HG02970 (cell line): ENCODE results near the gene MALAT1.
A peak's percentile ranks its signal among the peaks of the same experiment; 100 is the strongest.

Experiments
- ATAC-seq: cut with Tn5 transposase; IDR thresholded peaks from one replicate; pipeline ENCODE4 v1.9.1; 2021; ENCODE audit warnings: mild to moderate bottlenecking, moderate library complexity, moderate number of reproducible peaks; ENCODE audit not compliant: unreplicated experiment, low FRiP score

Gene MALAT1

DNA sequence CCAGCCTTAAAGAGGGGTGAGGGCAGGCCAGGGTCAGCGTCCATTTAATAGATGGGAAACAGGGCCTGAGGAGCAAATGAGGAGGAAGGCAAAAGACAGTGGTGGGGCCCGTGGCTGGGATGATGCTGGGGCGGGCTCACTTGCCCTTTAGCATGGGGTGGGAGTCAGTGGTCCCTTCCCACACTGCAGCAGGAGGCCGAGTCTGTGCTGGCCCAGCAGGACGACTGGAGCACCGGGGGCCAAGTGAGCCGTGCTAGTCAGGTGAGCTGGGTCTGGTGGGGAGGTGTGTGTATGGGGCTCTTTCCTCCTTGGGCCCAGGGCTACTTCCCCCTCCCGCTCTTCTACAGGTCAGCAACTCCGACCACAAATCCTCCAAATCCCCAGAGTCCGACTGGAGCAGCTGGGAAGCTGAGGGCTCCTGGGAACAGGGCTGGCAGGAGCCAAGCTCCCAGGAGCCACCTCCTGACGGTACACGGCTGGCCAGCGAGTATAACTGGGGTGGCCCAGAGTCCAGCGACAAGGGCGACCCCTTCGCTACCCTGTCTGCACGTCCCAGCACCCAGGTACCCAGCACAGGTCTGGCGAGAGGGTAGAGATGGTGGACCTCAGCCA is 38.9 kb downstream of the MALAT1 start:
- no peak for ATAC-seq

- ATAC-seq, result no peak
Measured at GRCh38 chr11:65538232-65538914, 39.5 kb downstream of the MALAT1 start.

DNA sequence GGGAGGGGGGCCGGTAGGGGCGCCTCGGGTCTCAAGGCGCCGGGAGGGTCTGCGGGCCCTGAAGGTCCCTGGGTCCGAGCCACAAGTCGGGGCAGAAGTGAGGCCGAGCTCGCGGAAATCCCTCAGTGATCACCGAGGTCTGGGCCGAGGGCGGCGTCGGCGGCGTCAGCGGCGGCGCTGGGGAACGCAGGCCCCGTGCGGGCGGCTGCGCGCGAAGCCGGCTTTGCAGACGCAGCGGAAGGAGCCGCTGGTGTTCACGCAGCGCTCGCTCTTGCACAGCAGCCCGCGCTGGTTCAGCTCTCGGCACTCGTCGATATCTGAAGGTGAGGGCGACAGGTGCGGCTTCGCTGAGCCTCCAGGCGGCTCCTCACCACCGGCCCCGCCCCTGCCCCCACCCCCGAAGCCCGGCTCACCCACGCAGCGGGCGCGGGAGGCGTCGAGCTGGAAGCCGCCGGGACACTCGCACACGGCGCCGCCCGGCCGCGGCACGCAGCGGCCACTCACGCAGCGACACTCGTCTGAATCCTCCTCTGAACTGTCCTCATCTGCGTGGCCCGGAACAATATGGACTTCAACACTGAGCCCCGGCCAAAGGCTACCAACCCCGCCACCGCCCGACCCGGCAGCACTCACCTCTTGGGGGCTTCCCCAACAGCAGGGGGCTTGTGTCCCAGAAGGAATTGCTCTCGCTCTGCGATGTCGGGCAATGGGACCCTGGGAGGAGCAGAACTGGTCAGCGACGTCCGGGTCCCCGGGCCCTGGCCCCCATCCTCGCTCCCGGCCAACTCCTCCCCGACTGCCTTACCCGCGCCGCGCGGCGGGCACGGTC is 40.3 kb downstream of the MALAT1 start:
- no peak for ATAC-seq

GRCh38 chr11:65539744-65540289 is 41.0 kb downstream of the MALAT1 start:
- peak; percentile 50 for ATAC-seq

GRCh38 chr11:65540290-65541092 is 41.6 kb downstream of the MALAT1 start:
- ATAC-seq, result peak; percentile 46

DNA sequence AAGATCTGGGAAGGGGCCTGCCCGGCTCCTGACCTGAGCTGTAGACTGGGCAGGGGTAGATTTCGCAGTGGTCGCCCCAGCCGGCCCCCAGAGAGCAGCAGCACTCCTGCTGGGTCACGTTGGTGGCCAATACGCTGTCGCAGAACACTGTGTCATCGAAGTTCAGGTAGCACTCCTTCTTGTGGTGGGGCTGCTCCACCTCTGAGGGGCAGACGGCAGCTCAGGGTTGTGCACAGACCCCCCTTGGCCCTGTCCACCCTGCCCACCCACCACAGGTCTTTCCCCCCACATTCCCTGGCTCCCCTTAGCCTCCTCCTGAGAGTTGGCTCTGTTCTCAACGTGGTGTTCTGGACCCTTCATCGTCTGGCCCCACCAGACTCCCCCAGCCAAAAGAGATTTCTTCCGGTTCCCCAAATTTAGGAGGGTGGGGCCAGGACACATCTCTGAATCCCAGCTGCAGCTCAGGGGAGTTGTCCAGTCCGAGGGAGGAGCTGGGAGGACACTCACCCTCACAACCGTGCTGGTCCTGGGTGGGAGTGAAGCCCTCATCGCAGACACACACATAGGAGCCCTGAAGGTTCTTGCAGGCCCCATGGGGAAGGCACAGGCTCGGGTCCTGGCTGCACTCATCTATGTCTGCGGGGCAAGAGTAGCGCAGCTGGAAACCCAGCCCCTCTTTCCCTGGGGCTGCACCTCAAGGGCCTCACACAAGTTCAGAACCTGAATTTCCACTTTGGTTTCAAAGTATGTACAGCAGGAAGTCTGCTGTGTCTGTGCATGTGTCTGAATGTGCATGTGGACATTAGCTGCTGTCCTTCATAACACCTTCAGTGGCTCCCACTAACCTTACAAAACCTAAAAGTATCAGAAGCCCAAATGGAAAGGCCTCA is 42.5 kb downstream of the MALAT1 start:
- ATAC-seq, result no peak

DNA sequence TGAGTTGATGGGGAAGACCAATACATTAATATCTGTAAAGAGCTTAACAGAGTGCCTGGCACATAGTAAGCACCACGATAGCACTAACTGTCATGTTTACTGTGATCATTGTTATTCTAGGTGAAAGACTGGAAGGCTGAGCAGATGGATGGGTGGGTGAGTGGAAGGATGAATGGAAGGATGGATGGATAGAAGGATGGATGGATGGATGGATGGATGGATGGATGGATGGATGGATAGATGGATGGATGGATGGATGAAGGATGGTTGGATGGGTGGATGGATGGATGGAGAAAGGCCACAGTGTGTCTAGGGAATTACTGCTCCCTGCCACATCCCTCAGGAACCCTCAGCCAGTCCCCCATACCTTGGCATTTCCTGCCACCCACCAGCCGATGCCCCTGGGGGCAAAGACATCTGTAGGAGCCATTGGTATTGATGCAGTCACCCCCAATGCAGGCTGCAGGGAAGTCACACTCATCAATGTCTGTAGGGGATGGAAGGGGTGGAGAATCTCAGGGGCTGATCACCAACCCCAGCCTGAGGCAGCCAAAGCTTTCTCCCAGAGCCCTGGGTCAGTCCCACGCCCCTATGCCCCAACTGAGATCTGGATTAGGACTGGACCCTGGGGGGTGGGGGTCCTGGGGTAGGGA is 44.0 kb downstream of the MALAT1 start:
- ATAC-seq, result no peak

GRCh38 chr11:65545853-65546216 is 47.0 kb downstream of the MALAT1 start:
- no peak for ATAC-seq

DNA sequence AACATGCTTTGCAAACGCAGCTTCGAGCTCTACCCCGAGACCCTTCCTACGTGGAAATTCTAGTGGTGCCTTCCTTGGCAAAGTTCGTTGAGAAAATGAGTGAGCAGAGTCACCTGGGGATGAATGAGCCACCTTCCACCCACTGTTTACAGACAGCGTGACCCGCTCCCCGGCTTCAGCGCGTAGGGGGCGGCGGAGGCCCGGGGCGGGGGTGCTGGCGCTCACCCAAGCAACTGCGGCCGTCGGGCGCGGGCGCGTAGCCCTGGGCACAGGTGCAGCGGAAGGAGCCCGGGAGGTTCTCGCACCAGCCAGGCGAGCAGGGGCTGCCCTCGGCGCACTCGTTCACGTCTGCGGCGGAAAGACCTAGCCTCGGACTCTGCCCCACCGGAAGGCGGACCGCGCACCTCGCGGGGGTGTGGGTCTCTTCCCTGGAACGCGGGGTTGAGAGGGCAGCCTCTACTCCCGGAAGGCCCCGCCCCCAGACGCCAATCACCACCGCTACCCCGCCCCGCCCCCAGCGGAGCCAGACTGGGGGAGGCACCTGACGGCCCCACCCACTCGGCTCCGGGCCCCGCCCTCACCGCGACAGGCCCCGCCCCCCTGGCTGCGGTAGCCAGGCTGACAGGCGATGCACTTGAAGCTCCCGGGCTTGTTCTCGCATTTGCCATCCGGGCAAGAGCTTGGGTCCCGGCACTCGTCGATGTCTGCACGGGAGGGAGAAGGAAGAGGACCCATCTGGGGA is 47.5 kb downstream of the MALAT1 start:
- peak; percentile 63 for ATAC-seq

- no peak for ATAC-seq
Measured at GRCh38 chr11:65547446-65548125, 48.7 kb downstream of the MALAT1 start.

GRCh38 chr11:65548395-65548794 is 49.5 kb downstream of the MALAT1 start:
- ATAC-seq, result no peak

DNA sequence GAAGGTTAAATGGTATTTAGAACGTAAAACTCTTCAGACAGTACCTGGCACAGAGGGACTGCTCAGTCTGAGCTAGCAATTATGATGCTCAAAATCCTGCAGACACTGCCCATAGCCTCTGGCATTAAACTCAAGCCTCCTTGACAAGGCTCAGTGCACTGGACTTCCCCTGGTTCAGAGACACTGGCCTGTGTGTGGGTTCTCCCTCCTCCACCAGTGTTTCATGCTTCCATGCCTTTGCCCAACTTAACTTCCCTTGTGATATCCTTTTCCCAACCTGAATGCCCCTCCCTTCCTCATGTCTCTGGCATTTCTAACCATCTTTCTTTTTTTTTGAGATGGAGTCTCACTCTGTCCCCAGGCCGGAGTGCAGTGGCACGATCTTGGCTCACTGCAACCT is 50.3 kb downstream of the MALAT1 start:
- ATAC-seq, result no peak

- no peak for ATAC-seq
Measured at GRCh38 chr11:65551572-65552387, 52.9 kb downstream of the MALAT1 start.

- no peak for ATAC-seq
Measured at GRCh38 chr11:65552388-65552951, 53.6 kb downstream of the MALAT1 start.

- ATAC-seq, result no peak
Measured at GRCh38 chr11:65553301-65554001, 54.6 kb downstream of the MALAT1 start.
